Left cardiac atrium (tissue), 4 donors: ENCODE results near the gene DAB2IP. TPM values are rescaled to one million over a fixed set of nuclear protein-coding genes. Genes with fewer than 3 reads are reported as not detected.

ENCODE experiments used
- ATAC-seq, 2 donors: fragments of 200-7000 bp; cut with Tn5 transposase; one replicate each; pipeline ENCODE4 v1.9.1; 2020; ENCODE audit warnings: mild to moderate bottlenecking in 2 of 2, moderate library complexity in 2 of 2
- DNase-seq: peaks from one replicate; pipeline ENCODE4 v3.0.0-alpha.2; 2020
- intact Hi-C, 2 donors: fragments of 100-400 bp; cut with DNase I; formaldehyde crosslinking; loops; one replicate each; pipeline versions ENCODE4 v1.14.1 to v1.15.1; 2022 to 2023
- total RNA-seq, 2 donors: library from RNA; stranded (reverse); fragmentation: NEBNext Ultra II Directional; extraction: Animal tissue kit (Norgen Biotek cat#: 25700); gene quantifications; one replicate each; pipeline ENCODE4 v1.2.1, GENCODE V29; 2021
- donor health status: DM: no; HTN: yes; CAD: no.
- donor health status: DM: no; HTN: yes; CAD: no; lungs with severe emphysema.
- donor health status: DM: yes; HTN: yes; CAD: no.
- donor health status: Dilated cardiomyopathy.

The DAB2IP gene
- total RNA-seq, 2 donors from 2014 or later, result 41.6 to 58.3 TPM

DNA sequence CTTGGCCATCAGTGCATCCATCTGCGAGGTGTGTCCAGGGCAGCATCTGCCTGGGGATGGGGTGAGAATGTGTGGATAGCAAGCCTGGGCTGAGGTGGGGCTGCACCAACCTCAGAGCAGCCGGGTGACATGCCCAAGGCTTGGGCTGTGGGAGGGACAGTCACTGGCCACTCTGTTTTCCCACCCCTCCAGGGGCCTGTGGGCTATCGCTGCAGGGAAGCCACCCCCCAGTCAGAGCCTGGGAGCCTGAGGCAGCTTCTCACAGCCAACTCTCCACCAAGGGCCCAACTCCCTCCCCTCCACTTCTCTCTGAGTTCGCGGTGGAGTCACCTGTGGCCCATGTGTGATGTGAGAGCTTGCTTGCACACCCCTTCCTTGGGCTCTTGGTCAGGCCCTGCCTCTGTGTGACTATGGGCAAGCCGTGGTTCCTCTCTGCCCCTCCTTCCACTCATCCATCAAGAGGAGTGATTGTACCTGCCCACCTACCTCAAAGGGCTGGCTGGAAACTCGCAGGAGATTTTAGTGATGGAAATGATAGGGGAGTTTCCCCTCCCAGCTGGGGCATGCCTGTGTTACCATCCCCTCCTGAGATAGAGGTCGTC, 54.8 kb downstream of the DAB2IP start:
- DNase-seq, result no peak

DNA sequence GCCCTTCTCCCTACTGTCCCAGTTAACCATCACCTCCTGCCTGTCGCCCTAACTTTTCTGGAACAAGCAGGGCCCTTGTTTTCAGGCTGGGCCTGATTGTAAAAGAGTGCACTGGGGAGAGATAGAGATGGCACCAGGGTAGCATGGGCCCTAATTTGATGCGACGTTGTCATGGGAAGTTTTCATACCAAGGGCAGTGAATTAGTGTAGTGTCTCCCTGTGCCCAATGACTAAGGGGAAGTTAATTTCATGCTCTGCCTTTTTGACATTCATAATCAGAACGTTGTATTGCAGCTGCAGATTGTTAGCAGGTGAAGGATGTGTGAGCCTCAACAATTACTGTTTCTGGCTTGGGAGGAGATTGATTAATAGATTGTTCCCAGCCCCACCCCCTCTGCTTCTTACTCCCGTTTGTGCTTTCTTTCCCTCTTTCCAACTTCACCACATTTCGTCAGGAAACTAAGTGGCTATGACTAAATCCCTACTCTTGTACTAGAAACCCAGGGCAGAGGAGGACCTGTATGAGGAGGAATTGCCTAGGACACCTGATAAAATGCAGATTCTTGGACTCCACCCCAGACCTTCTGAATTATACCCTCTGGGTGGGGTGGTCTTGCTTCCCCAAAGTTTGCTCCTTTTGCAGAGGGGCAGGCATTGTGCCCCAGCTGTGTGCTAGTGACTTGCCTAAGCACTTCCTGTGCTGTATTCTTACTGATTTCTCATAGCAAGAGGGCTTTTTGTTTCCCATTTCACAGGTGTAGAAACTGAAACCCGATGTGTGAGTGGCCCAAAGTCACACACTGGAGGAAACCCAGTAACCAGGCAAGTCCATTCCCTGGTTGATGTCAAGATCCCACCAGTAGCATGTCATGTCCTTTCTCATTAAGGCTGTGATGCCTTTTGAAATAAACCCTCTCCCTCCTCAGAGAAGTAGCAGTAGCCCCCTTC, 56.3 kb downstream of the DAB2IP start:
- intact Hi-C loops, result no loop called here
- no peak for ATAC-seq
- DNase-seq, result no peak

More for the DNA sequence above, 54.8 kb downstream of the DAB2IP start:
- intact Hi-C loops, result no loop called here
- no peak for ATAC-seq

DNA sequence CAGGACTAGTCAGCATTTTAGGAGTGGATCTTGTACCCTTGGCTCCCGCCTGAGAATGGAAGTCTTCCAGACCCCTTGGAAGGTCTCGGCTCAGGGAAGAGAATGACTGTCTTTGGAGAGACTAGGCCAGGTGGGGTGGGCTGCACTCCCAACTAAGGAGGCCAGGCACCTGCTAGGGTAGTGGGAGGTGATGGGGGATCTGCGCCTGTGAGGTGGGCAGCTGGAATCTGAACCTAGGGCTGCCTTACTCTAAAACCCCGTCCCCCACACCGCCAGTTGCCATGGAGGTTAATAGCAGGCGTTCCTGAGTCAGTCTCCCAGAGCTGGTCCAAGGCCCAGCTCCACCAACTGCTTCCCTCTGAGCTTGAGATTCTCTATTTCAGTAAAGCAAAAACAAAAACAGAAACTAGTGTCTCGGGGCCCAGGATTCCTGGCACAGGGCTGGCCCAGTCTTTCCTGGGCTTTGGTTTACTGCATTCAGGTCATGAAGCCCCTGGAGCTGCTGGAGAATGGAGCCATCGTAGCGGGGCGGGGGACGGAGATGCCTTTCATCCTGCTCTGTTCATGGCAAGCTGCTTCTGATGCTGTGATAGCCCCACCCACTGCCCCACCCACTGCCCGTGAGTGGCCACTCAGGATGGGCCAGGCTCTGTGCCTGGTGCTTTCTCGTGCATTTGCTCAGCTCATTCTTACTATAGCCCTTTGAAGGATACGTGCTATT, 57.5 kb downstream of the DAB2IP start:
- ATAC-seq (peak in 1 of 2 donors; percentile 45), DNase-seq (peak; percentile 58)
- intact Hi-C loops, result no loop called here

DNA sequence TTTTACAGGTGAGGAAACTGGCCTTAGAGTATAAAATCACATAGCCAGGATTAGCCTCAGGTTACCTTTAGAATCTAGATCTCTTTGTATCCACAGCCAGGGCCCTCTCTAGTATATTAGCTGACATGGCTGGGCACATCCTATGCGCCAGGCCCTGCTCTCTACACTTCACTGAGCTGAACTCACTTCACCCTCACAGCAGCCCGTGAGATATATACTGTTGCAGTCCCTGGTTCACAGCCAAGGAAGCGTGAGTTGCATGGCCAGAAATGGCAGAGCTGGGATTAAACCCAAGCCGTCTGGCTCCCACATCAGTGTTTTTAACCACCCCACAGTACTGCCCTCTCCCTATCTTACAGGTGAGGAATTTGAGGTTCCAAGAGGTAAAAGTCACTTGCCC, 58.4 kb downstream of the DAB2IP start:
- intact Hi-C loops, result no loop called here
- no peak for DNase-seq
- ATAC-seq, result peak; percentile 32 to 42

DNA sequence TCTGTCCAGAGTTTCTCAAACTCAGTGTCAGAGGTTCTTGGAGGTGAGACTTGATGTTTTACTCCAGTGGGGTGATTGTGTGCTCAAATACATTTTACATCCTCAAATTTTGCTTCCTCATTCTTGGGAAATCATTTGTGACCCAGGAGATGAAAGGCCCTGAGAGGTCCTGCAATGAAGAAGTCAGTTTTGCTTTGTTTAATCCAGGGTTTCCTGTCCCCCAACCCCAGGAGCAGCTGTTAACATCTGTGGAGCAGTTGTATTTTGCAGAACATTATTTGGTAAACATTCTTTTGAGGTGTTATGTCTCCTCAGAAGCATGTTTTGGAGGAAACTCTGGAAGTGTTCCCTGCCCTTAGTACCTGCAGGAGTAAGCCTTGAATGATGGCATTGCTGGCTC, 59.8 kb downstream of the DAB2IP start:
- intact Hi-C loops, result no loop called here
- DNase-seq (no peak), ATAC-seq (no peak)

DNA sequence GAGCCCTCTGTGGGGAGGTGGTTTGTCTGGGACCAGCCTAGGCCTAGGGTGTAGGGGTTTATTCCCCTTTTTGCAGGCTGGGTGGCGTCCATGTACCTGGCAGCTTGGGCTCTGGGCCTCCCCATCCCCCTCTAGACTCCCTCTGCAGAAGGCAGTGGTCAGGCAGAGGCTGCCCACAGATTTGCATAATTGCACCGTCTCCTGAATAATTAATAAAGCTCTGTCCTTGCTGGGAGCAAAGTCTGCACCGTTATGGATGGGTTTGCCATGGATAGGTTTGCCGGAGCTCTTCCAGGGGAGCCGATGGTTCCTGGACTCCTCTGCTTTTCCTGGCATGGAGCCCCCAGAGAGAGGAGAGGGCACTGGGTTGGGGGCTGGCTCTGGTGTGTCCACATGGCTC, 60.4 kb downstream of the DAB2IP start:
- intact Hi-C loops, result no loop called here
- DNase-seq, result no peak
- ATAC-seq, result no peak

DNA sequence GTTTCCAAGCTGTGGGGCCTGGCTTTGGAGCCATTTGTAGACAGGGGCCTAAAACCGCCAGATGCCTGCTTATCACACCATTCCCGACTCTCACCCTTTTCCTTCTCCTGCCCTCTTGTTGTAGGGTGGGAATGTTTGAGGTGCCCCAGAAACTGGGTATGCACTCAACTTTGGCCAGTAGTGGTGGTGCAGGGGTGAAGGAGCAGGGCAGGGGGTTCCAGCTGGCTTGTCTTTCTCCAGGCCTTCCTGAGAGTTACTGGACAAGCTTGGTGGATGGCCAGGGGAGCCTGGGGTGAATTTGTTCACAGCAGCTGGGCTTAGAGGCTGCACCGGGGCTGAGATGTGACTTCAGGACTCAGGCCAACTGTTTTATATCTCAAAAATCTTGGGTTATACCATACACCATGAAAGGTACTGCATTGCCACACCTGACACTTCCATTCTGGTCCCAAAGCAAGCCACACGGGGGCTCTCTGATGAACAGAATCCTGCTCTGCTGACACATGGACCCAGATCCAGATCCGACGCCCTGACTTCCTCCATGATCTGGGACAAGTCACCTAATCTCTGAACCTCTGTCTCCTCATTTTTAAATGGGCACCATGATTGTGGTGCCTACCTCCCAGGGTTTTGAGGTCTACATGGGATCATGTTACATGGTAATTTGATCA, 62.1 kb downstream of the DAB2IP start:
- no peak for ATAC-seq
- DNase-seq, result no peak
- intact Hi-C loops, result no loop called here

DNA sequence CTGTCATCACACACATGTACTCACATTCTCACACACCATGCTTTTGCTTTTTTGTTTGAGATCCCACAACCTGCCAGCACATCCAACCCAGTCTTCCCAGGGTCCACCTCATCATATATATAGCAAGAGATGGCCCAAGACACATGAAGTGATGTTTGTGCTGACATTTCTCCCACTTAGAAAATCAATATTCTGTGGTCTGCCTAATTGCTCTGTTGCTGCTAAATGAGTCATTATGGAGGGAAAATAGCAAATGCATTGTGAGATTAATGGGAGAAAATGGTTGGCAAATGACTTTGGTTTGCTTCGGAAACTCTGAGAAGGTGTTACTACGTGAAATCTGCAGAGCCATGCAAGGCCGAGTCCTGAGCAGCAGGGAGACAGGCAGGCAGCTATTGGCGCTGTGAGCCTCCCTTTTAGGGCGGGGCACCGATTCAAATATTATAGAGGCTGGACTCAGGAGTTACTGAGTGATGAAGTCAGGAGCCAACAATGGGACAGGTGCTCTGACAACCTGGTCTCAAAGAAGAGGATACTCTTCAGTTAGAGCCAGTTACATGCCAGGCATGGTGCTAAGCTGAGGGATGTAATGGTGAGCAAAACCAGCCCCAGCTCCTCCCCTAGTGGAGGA, 62.8 kb downstream of the DAB2IP start:
- intact Hi-C loops, result no loop called here
- ATAC-seq (no peak), DNase-seq (no peak)

DNA sequence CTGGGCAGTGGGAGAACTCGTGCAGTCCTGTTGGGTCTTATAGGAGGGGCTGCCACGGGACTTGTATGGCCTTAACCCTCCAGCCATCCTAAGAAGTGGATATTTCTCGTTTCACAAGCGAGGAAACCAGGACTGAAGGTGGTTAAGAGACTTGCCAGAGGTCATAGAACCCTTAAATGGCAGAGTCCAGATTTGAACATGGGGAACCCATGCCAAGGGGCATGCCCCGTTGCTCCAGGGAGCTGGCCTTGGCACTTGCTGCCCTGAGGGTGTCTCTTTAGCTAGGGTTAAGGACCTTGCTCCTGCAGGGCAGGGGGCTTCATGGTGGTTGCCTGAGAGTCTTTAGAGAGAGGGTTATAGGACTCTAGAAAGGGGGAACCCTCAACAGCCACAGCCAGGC, 63.4 kb downstream of the DAB2IP start:
- intact Hi-C loops, result no loop called here

DNA sequence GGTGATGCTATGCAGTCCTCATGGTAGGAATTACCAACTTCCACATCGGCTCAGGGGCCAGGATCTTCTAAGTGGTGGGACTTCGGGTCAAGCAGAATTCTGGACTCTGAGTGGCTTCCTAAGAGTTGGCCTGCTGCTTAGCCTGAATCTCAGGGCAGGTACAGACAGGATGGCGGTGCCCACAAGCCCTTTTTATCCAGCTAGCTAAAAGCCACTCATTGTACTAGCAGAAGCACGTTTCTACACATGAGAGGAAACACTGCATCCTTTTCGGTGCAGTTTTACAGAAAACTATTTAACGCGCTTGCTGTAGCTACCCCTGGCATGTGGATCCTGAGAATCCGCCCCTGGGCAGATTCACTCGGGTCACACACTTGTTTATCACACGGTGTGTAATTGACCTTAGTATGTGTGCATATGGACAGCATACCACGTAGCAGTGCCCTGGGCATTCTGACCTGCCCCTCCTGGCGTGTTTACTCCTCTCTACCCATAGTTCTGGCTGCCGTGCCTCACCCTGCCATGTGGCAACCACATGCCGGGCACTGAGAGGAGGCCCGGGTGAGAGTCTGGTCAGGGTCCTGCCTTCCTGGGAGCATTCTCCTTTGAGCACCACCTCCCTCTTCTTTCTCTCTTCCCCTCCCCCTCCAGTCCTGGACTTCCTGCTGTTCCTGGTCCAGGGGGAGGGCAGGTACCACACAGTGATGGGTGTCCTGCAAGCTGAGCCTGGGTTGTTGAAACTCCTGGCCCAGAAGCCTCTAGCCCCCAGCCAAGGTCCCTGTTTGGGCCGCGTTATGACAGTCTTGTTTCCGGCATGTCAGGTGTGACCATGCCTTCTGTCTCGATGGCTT, 65.9 kb downstream of the DAB2IP start:
- no peak for ATAC-seq
- no peak for DNase-seq
- intact Hi-C loops, result no loop called here

More for the DNA sequence above, 63.4 kb downstream of the DAB2IP start:
- DNase-seq, result no peak
- no peak for ATAC-seq

DNA sequence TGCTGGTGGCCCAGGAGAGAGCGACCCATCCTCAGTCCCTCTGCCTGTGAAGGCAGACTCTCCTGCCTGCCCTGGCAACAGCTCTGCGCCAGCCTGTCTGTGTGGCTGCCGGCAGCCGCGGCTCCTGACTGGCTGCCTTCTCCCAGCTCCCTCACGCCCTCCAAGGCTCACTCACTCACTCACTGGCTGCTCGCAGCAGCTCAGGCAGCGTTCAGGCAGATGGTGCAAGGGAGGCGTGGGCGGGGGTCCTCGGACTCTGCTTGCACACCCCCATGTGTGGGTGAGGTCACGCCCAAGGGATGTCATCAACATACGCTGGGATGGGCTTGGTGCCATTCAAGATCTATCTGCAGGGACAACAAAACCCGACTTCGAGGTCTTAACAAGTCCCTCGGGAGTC, 66.7 kb downstream of the DAB2IP start:
- ATAC-seq, result peak; percentile 81 to 85
- no peak for DNase-seq
- intact Hi-C loops, result no loop called here

DNA sequence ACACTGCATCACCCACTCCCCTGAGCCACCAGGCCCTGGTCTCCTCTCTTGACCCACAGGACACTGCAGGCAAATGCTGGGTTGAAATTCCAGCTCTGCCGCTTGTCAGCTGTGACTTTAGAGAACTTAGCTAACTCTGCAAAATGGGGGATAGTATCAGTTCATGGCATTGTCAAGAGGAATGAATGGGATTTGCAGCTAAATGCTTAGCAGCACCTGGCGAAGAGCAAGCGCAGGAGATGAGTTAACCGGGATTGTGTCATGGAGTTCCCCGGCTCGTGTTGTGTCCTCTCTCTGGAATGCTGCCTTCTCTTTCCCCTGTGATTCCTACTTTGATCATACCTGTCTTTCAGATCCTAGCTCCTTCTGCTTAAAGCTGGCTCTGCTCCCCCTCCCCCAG, 67.1 kb downstream of the DAB2IP start:
- no peak for DNase-seq
- intact Hi-C loops, result no loop called here

DNA sequence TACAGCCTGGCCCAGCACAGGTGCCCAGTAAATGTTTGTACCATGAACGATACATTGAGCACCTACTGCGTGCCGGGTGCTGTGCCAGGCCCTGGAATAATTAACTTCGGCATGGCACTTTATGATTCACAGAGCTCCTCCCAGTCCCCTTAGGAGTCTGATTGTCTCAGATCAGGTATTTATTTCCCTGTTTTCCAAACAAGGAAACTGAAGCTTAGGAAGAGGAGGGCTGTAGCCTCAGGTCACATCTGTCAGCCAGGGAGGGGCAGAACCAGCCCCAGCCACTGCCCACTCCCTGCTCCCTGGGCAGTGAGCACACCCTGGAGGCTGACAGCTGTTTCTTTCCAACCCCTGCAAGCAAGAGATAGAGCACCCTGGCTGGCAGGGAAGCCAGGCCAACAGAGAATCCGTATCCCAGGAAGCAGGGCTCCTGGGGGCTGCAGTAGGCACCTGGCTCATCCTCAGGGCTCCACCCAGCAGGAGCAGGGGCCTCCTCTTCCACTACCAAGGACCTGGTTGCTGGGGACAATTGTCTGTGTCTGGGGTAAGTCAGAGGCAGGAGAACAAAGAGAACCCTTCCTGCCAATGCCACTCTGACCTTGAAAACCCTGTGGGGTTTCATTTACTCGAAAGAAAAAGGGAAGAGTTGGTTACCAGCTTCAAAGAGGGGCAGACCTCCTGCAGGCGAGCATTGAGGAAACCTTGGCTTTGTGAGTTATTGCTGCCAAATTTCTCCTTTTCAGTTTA, 69.0 kb downstream of the DAB2IP start:
- intact Hi-C loops, result no loop called here
- no peak for DNase-seq
- no peak for ATAC-seq

More for the DNA sequence above, 67.1 kb downstream of the DAB2IP start:
- no peak for ATAC-seq

DNA sequence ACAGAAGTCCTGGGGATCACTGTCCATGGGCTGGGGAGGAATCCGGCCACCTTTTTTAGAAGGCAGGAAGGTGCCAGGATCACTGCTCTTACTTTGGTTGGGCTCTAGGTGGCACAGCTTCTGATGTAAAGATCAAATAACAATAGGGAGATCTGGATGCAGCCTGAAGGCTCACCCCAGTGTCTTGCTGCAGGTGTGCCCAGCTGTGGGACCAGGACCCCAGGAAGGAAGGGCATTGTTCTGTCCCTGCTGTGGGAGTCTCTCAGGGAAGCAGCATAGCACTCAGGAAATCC, 69.6 kb downstream of the DAB2IP start:
- ATAC-seq (no peak), DNase-seq (no peak)
- intact Hi-C loops, result no loop called here

DNA sequence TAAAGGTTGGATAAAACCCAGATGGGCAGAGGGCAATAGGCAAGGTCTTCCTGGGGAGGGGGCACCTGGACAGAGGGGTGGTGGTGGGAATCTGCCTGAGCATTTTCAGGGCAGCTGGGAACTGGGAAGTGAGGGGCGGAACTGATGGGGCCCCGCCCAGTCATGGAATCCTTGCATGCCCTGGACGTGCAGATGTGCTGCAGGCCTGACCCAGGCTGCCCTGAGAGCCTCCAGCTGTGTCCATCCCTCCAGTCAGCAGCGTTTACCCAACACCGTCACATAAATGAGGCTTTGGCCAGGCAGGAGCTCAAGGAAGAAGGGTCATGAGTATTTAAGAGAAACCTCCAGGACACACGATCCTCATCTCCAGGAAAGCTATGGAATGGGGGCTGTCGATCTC, 70.3 kb downstream of the DAB2IP start:
- intact Hi-C loops, result no loop called here
- ATAC-seq, result no peak

DNA sequence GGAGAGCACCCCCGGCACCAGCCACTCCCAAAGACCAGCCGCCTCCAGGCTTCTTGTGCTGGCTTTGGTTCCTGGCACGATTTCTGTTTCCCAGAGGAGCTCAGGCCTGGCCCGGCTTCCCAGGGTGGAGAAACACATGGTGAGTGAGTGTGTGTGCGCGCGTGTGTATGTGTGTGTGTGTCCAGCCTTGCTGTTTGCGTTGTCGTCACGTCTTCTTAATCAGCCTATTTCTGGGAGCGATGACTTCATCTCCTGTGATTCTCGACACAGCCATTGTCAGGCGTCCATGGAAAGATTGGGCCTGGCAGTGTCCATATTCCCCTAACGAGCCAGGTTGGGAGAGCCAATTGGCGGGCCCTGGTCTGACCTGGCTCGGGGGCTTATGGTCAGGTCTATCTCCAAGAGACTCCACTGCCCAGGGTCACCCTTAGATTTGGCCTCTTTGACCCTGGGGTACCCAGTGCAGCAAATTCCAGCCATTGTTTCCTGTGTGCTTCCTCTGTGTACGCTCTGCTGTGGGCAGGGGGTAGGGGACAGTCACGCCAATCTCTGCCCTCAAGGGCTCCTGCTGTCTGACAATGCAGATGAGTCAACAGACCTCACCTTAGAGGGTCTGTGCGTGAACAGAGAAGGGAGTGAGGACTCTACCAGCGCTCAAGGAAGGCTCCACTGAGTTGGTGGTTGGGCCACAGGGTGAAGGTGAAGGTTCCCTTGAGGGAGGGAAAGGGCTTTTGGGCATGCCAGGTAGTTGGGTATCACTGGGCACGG, 73.8 kb downstream of the DAB2IP start:
- intact Hi-C loops, result no loop called here
- ATAC-seq (peak; percentile 89 to 91), DNase-seq (peak; percentile 97)

More for the DNA sequence above, 70.3 kb downstream of the DAB2IP start:
- DNase-seq, result no peak
